Pons (tissue), 1 donor: ENCODE data around the gene SLF2.

ENCODE experiments used
- DNase-seq: peaks from one replicate; pipeline ENCODE4 v3.0.0-alpha.2; 2016; ENCODE audit warnings: low spot score

SLF2 gene

GRCh38 chr10:100901051-100901450, 11.7 kb upstream of the SLF2 start:
- no peak for DNase-seq

DNA sequence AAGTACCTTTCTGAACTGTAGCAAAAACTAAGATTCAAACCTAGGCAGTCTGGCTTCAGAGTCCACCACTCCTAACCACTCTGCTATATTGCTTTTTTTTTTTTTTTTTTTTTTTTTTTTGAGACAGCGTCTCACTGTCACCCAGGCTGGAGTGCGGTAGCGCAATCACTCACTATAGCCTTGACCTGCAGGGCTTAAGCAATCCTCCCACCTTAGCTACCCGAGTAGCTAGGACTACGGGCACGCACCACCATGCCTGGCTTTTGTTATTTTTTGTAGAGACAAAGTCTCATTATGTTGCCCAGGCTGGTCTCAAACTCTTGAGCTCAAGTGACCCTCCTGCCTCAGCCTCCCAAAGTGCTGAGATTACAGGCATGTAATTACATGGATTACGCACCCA, 10.1 kb upstream of the SLF2 start:
- DNase-seq: no peak

DNA sequence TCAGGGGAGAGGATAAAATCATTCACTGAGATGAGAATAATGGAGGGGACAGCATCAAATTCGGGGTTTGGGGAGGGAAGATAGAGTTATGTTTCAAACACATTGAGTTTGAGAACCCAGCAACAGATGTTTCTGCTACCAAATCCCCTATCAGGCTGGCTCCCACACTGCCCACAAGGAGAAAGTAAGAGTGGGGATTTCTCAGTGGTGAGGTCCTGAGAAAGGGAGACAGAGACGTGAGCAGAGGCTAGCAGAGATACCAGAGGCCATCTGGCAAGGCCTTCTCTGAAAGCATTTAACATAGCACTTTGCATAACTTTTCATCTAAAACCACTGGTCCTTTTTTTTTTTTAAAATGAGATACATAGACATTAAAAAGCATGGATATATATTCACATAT, 7.8 kb upstream of the SLF2 start:
- no peak for DNase-seq

DNA sequence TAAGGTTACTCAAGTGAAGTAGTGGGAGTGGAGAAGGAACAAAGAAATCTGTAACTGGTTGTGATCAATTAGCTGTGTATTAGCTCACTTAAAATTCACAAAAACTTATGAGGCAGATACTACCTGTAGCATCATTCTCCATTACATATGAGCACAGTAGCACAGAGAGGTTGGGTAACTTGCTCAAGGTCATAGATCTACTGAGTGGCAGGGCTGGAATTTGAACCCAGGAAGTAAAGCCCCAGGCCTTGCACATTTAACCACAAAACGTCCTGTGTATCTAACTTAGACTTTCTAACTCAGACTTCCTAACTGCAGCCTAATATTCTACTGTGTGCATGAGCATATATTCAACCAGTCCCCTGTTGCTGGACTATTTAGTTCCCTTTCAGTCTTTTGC, 5.6 kb upstream of the SLF2 start:
- no peak for DNase-seq

DNA sequence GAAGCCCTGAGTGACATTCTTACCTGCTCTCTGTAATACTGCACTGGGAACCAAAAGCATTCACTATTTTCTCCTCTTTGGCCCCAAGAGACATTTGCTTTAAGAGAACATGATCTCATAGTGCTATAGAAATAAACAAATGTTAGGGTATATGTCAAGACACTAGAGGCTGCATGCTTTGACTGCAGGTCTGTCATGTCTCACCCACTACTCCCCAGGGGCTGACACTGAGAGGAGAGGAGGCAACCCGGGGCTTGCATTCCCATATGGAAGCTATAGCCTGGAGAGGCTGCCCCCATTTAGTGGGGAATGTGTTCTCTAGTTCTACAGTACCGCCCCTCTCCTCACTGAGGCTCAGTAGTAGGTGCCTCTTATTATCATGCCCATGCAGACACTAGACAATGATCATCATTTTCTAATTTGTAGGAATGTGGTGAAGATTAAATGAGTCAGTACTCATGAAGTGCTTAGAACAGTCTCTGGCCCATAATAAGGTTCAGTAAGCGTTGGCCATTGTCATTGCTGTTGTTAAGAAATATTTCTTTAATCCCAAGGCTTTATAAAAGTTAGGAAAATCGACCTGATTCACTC, 4.9 kb upstream of the SLF2 start:
- DNase-seq: no peak

GRCh38 chr10:100908378-100908777, 4.4 kb upstream of the SLF2 start:
- no peak for DNase-seq

- DNase-seq: no peak
These were observed 3.1 kb upstream of the SLF2 start for GRCh38 chr10:100909501-100910263.

DNA sequence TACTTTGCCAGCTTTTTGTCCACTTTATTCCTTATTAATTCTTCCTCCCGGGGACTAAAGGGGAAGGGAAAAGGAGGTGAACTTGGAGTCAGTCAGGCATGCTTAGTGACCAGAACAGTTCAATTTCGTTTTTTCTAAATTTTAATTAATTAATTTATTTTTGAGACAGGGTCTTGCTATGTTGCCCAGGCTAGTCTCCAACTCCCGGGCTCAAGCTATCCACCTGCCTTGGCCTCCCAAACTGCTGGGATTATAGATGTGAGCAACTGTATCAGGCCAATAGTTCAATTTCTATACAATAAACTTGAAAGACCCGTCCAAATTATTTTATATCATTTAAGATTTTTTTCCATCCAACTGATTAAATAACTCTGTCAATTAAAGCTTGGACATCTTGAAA, 1.3 kb upstream of the SLF2 start:
- DNase-seq: no peak

DNA sequence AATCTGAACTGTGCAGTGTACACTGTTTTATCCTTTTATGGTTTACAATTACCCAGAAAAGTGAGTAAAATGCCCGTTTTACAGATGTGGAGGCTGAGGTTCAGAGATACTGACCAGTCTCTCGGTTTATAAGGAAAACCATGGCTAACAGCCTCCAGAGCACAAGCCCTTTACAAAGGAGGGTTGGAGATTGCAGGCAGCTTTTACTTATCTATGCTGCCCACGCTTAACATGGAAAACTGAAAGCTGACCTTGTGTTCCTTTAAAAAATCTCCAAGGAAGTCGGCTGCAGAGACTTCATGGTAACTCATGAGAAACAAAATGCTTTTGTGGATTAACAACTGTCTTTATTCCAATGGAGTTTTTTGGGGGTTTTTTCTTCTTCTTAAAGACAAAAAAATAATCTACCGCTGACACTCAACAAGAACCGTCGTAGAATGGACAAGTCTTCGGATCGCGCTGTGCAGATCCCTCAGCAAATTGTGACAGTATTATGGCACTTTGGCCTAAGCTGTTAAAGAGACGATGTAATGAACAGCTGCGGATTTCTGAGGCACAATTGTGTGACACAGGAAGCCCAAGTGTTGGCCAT, 654 bp upstream of the SLF2 start:
- no peak for DNase-seq

DNA sequence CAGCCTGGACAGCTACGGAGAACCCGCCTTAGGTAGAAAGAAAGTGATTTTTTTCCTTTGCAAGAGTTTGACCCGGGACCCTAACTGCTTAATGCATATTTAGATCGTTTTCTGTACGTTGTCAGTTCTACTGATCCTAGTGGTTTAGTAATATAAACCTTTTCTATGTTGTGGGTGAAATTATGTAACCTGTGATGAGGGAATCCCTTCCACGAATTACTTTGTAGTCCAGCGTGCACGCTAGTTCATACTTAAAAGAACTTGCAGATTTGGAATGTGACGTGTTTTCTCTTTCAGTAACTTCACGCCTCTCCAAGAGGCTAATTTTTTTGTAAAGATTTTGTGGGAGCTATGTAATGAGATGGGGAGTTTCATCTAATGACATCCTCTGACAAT, 705 bp downstream of the SLF2 start:
- DNase-seq: no peak

DNA sequence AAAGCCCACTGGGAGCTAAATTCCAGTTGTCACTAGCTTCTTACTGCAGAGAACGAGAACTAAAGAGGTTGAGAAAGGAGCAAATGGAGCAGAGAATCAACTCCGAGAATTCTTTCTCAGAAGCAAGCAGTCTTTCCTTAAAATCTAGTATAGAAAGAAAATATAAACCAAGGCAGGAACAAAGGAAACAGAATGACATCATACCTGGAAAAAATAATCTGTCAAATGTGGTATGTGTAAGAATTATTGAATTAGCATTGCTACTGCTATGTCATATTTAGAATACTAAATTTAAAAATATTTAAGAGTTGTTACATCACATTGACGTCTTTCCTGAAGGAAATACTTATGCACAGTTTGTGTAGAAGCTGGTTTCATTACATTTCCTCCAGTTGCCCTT, 4.3 kb downstream of the SLF2 start:
- DNase-seq: no peak

GRCh38 chr10:100923580-100923979, 10.8 kb downstream of the SLF2 start:
- DNase-seq: no peak

DNA sequence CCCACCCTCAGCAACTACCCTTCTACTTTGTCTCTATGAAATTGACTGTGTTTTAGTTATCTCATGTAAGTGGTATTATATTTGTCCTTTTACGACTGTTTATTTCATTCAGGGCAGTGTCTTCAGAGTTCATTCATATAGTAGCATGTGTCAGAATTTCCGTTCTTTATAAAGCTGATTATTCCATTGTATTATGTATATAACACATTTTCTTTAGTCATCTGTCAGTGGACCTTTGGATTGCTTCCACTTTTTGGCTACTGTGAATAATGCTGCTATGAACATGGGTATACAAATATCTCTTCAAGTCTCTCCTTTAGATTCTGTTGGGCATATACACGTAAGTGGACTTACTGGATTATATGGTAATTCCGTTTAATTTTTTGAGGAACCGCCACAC, 14.5 kb downstream of the SLF2 start:
- no peak for DNase-seq

GRCh38 chr10:100928039-100928438, 15.3 kb downstream of the SLF2 start:
- no peak for DNase-seq

DNA sequence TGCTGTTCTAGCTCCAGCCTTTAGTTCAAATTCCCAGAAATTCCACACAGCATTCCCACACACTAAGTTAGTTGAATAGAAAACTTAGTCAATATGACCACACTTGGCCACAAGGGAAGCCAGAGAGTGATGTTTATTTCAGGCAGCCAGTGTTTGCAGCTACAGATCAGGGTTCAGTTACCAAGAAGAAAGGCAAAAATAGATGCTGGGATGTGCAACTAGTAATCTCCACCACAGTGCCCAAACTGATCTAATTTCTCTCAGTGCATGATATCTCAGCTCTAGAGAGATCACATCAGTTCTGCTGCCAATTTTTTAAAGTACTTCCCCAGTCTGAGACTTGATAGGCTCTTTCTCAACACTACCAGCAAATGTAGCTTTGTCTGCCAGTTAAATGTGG, 17.6 kb downstream of the SLF2 start:
- peak; percentile 62 for DNase-seq

- DNase-seq: no peak
These were observed 21.4 kb downstream of the SLF2 start for GRCh38 chr10:100934084-100934659.

GRCh38 chr10:100939763-100940344, 27.1 kb downstream of the SLF2 start:
- no peak for DNase-seq

DNA sequence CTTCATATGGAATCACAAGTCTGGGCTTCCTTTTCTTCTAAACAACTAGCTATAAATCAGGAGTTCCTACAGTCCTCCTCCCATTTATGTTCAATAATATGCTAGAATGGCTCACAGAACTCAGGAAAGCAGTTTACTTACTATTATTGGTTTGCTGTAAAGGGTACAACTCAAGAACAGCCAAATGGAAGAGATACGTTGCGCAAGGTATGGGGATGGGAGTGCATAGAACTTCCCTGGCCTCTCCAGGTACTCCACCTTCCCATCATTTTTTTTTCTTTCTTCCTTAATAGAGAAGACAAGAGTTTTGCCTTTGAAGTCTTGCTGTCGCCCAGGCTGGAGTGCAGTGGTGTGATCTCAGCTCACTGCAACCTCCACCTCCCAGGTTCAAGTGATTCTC, 29.5 kb downstream of the SLF2 start:
- DNase-seq: no peak

- no peak for DNase-seq
These were observed 30.7 kb downstream of the SLF2 start for GRCh38 chr10:100943508-100943907.

- no peak for DNase-seq
These were observed 33.0 kb downstream of the SLF2 start for GRCh38 chr10:100945754-100946153.

GRCh38 chr10:100948916-100949315, 36.2 kb downstream of the SLF2 start:
- no peak for DNase-seq

- no peak for DNase-seq
These were observed 47.5 kb downstream of the SLF2 start for GRCh38 chr10:100960251-100960650.
